Stomach (tissue), 9 donors: ENCODE measurements around the gene ZNF584. TPM values are rescaled to one million over a fixed set of nuclear protein-coding genes. Genes with fewer than 3 reads are reported as not detected.

Source experiments
- DNase-seq, 2 donors: peaks; one replicate each; pipeline versions ENCODE4 v3.0.0 to v3.0.0-alpha.2; 2013 to 2019
- H3K27ac ChIP-seq, 5 donors: fragments of 200-600 bp in 4 of 5; sonication (generic) in 4 of 5; one replicate each; pipeline ENCODE4 v1.5.1; 2013 to 2019; ENCODE audit warnings: mild to moderate bottlenecking in 1 of 5, moderate library complexity in 1 of 5
- H3K27me3 ChIP-seq, 3 donors: fragments of 200-600 bp; sonication (generic); one replicate each; pipeline ENCODE4 v1.5.1; 2017 to 2019; ENCODE audit warnings: mixed run types in 1 of 3
- H3K36me3 ChIP-seq, 4 donors: fragments of 200-600 bp; sonication (generic); 1 replicate in 3 of 4; 2 replicates in 1 of 4; pipeline ENCODE4 v1.5.1; 2016 to 2019
- H3K4me1 ChIP-seq, 4 donors: fragments of 200-600 bp; sonication (generic); one replicate each; pipeline ENCODE4 v1.5.1; 2016 to 2019
- H3K4me3 ChIP-seq, 4 donors: fragments of 200-600 bp; sonication (generic) in 3 of 4; one replicate each; pipeline ENCODE4 v1.5.1; 2016 to 2019; ENCODE audit warnings: mild to moderate bottlenecking in 1 of 4
- H3K9me3 ChIP-seq, 4 donors: fragments of 200-600 bp; sonication (generic); one replicate each; pipeline ENCODE4 v1.5.1; 2016 to 2019
- CTCF ChIP-seq, 7 experiments: fragments of 450-650 bp in 4 of 7; fragments of 200-600 bp in 3 of 7; sonication (generic) in 3 of 7; IDR thresholded peaks; one replicate each; pipeline ENCODE4 v1.5.1; 2016 to 2019; ENCODE audit warnings: antibody characterized with exemption in 7 of 7, control low read depth in 2 of 7, mild to moderate bottlenecking in 1 of 7
- EP300 ChIP-seq: sonication (generic); formaldehyde crosslinking; IDR thresholded peaks from one replicate; pipeline ENCODE4 v1.6.1; 2017; ENCODE audit warnings: antibody characterized with exemption
- POLR2A ChIP-seq, 4 donors: fragments of 450-650 bp; IDR thresholded peaks; one replicate each; pipeline ENCODE4 v1.6.1; 2016; ENCODE audit warnings: antibody characterized with exemption in 4 of 4, control low read depth in 2 of 4, mild to moderate bottlenecking in 1 of 4, moderate library complexity in 1 of 4
- POLR2AphosphoS5 ChIP-seq, 3 donors: sonication (generic); formaldehyde crosslinking; IDR thresholded peaks; one replicate each; pipeline ENCODE4 v1.6.1; 2016; ENCODE audit warnings: antibody characterized with exemption in 3 of 3
- WGBS, 5 donors: extraction: QIAGEN DNeasy Blood & Tissue Kit in 3 of 5; methylation state at CpG; one replicate each; pipeline versions ENCODE4 v1.1.5 to v1.1.7; 2013 to 2018; 5-methylcytosine and 5-hydroxymethylcytosine counted together
- intact Hi-C: fragments of 100-400 bp; cut with DNase I; formaldehyde crosslinking; loops from one replicate; pipeline ENCODE4 v1.15.1; 2023; ENCODE audit warnings: low total_unique reads
- polyA plus RNA-seq, 3 donors: library from polyadenylated mRNA; stranded (reverse); fragments of 200-250 nt; gene quantifications; one replicate each; pipeline ENCODE4 v1.2.3, GENCODE V29; 2013
- total RNA-seq, 5 donors: library from RNA; depleted of rRNA; stranded (reverse); fragments of >200 nt; gene quantifications; one replicate each; pipeline versions ENCODE4 v1.1.0 to v1.2.3, GENCODE V29; 2014 to 2016
- donor health status: healthy with polysubstance abuse.
- donor health status: Bipolar disorder and iron deficiency.
- donor health status: healthy.

The ZNF584 gene
- total and polyA plus RNA-seq, 8 donors: 5.4 to 114 (median 10.8) TPM; not detected in 1

GRCh38 chr19:58396691-58397532 is 11.5 kb upstream of the ZNF584 start:
- Histone ChIP-seq H3K27me3 (peaks cover 6 to 38% (median 13%) of the 10 kb centered on the region in 3 donors), H3K36me3 (peaks cover 30 to 34% (median 33%) of the 10 kb centered on the region in 4 donors), H3K27ac (no peak overlapping the region), H3K4me1 (peaks cover 25 to 52% (median 30%) of the 10 kb centered on the region in 4 donors), H3K4me3 (peak overlapping the region in 1 of 4 donors; percentile 28), H3K9me3 (no peaks in the 10 kb centered on the region)
- DNase-seq: no peak
- no peak for TF ChIP-seq POLR2AphosphoS5 (IDR thresholded peaks at IDR 0.05)
- TF ChIP-seq CTCF (IDR thresholded peaks at IDR 0.05): no peak
- no peak for TF ChIP-seq EP300
- TF ChIP-seq POLR2A (IDR thresholded peaks at IDR 0.05): no peak
- intact Hi-C loops: no loop called here
- WGBS, 5 donors: 29 to 91% (median 33%) methylated on average over 5 to 58 of the region's 58 CpGs

GRCh38 chr19:58397533-58398037 is 10.9 kb upstream of the ZNF584 start:
- TF ChIP-seq POLR2A (IDR thresholded peaks at IDR 0.05) (no peak), CTCF (IDR thresholded peaks at IDR 0.05) (no peak), POLR2AphosphoS5 (IDR thresholded peaks at IDR 0.05) (no peak), EP300 (no peak)
- Histone ChIP-seq H3K27ac (no peak overlapping the region), H3K4me3 (no peak overlapping the region), H3K9me3 (no peaks in the 10 kb centered on the region), H3K27me3 (peaks cover 6 to 38% (median 13%) of the 10 kb centered on the region in 3 donors), H3K36me3 (peaks cover 25 to 28% (median 27%) of the 10 kb centered on the region in 4 donors), H3K4me1 (peaks cover 29 to 57% (median 34%) of the 10 kb centered on the region in 4 donors)
- 59 to 82% (median 64%) methylated on average over 6 to 7 of the region's 7 CpGs for WGBS, 5 donors
- no peak for DNase-seq
- intact Hi-C loops: no loop called here

- TF ChIP-seq EP300 (no peak), POLR2A (IDR thresholded peaks at IDR 0.05) (no peak), CTCF (IDR thresholded peaks at IDR 0.05) (no peak), POLR2AphosphoS5 (IDR thresholded peaks at IDR 0.05) (no peak)
- no peak for DNase-seq
- peaks cover 29 to 57% (median 34%) of the 10 kb centered on the region in 4 donors for H3K4me1 ChIP-seq
- peaks cover 6 to 38% (median 13%) of the 10 kb centered on the region in 3 donors for H3K27me3 ChIP-seq
- H3K27ac ChIP-seq: no peak overlapping the region
- H3K9me3 ChIP-seq: no peaks in the 10 kb centered on the region
- intact Hi-C loops: no loop called here
- H3K36me3 ChIP-seq: peaks cover 20 to 23% (median 22%) of the 10 kb centered on the region in 4 donors
- 79 to 84% (median 83%) methylated on average over 4 of the region's 4 CpGs for WGBS, 5 donors
- H3K4me3 ChIP-seq: no peak overlapping the region
Observed at GRCh38 chr19:58398087-58398486, 10.4 kb upstream of the ZNF584 start.

GRCh38 chr19:58398545-58398944 is 9.9 kb upstream of the ZNF584 start:
- Histone ChIP-seq H3K36me3 (peaks cover 16 to 19% (median 17%) of the 10 kb centered on the region in 4 donors), H3K27ac (no peak overlapping the region), H3K4me3 (no peak overlapping the region), H3K9me3 (no peaks in the 10 kb centered on the region), H3K27me3 (peaks cover 6 to 38% (median 13%) of the 10 kb centered on the region in 3 donors), H3K4me1 (peaks cover 29 to 57% (median 34%) of the 10 kb centered on the region in 4 donors)
- TF ChIP-seq EP300 (no peak), POLR2AphosphoS5 (IDR thresholded peaks at IDR 0.05) (no peak), CTCF (IDR thresholded peaks at IDR 0.05) (no peak), POLR2A (IDR thresholded peaks at IDR 0.05) (no peak)
- WGBS, 5 donors: 91 to 97% (median 95%) methylated on average over 6 of the region's 6 CpGs
- no peak for DNase-seq
- intact Hi-C loops: no loop called here
